Esophagus muscularis mucosa (tissue), 3 donors: ENCODE results near the gene EFL1.

ENCODE experiments used
- POLR2A ChIP-seq: fragments of 450-650 bp; IDR thresholded peaks from one replicate; pipeline ENCODE4 v1.6.1; 2017; ENCODE audit warnings: antibody characterized with exemption, moderate library complexity, mild to moderate bottlenecking, low read depth
- POLR2AphosphoS5 ChIP-seq, 2 donors: sonication (generic); formaldehyde crosslinking; IDR thresholded peaks; one replicate each; pipeline ENCODE4 v1.6.1; 2017; ENCODE audit warnings: antibody characterized with exemption in 2 of 2
- TF ChIP-seq, protein P1 (sequence below), 3 experiments: fragments of 200-600 bp in 2 of 3; fragments of 450-650 bp in 1 of 3; sonication (generic) in 2 of 3; IDR thresholded peaks; one replicate each; pipeline ENCODE4 v1.5.1; 2017 to 2019; ENCODE audit warnings: antibody characterized with exemption in 3 of 3, mild to moderate bottlenecking in 2 of 3, moderate library complexity in 1 of 3

DNA sequence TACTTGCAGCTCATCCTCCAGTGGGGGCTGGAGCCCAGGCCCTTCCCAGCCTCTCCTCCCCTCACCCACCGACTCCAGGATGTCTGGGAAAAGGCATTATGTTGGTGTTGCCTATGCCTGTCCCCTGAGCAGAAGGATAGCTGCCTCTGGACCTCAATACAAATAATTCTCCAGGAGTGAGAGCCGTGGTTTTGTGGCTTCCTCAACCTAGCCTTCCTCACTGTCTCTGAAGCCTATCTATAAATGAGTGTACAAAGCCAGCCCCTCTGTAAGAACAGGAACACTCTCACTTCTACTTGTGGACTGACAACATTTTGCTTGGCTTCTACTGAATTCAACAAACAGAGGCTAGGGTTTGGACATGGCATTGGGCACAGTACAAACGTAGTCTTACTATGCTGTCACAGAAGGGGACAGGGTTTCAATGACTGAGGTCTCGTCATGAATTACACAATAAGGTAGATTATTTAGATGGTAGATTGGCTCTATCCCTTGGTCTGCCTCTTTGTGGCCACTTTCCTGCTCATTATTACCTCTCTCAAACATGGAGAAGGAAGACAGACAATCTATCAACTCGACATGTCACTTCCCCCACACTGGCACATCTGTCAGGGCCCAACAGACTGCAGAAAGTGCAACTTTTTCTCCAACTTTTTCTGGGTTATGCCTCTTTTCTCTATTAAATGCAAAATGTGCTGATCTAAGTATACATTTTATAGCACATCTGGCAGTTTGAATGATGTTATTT is 134.0 kb downstream of the EFL1 start:
- TF ChIP-seq, protein P1, sequence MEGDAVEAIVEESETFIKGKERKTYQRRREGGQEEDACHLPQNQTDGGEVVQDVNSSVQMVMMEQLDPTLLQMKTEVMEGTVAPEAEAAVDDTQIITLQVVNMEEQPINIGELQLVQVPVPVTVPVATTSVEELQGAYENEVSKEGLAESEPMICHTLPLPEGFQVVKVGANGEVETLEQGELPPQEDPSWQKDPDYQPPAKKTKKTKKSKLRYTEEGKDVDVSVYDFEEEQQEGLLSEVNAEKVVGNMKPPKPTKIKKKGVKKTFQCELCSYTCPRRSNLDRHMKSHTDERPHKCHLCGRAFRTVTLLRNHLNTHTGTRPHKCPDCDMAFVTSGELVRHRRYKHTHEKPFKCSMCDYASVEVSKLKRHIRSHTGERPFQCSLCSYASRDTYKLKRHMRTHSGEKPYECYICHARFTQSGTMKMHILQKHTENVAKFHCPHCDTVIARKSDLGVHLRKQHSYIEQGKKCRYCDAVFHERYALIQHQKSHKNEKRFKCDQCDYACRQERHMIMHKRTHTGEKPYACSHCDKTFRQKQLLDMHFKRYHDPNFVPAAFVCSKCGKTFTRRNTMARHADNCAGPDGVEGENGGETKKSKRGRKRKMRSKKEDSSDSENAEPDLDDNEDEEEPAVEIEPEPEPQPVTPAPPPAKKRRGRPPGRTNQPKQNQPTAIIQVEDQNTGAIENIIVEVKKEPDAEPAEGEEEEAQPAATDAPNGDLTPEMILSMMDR (IDR thresholded peaks at IDR 0.05) = no peak
- no peak for TF ChIP-seq POLR2A
- no peak for TF ChIP-seq POLR2AphosphoS5 (IDR thresholded peaks at IDR 0.05)
